A673 (cell line): ENCODE data around the gene ATP1A2.

ENCODE experiments used
- EZH2 ChIP-seq: fragments of 200-600 bp; sonication (generic); IDR thresholded peaks from 2 replicates; pipeline ENCODE4 v1.6.1; 2017; ENCODE audit warnings: borderline replicate concordance, low read depth, mild to moderate bottlenecking, mixed read lengths, antibody characterized with exemption, low read length; ENCODE audit not compliant: poor library complexity, severe bottlenecking
- TF ChIP-seq, protein P1 (sequence below): fragments of 300-800, 200-600 bp; sonication (generic); conservative IDR thresholded peaks from 2 replicates; pipeline ENCODE4 v1.5.1; 2017; ENCODE audit warnings: low read depth, mild to moderate bottlenecking, antibody characterized with exemption, low read length, moderate library complexity, mixed read lengths

DNA sequence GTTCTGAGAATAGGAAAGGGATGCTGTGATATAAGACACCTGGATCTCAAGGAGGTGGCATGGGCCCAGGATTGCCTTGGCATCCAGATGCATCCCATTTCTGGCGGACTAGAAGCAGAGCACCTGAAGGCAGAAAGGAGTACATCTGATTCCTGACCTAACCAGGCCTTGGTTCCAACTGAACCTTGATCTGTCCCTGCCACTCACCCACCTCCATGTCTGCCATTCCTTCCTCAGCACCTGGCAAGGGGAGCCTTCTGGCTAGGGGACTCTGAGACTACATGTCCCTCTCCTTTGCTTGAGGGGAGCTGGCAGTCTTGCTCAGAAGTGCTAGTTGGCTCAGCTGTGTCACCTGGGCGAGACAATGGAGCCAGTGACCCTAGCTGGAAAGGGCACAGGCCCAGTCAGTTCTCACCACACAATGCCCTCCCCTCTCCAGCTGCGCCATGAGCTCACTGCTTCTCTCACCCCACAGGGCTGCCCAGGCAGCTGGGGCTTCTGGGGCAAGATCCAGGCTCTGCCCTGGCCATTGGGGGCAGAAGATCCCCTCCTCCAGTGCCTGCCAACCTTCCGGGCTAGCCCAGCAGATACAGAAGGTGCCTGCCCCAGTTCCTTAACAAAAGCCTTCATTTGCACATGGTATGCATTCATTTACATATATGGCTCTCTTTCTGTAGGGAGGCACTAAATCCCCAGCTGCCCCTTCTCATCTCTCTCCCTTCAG, 20.0 kb upstream of the ATP1A2 start:
- TF ChIP-seq, protein P1, sequence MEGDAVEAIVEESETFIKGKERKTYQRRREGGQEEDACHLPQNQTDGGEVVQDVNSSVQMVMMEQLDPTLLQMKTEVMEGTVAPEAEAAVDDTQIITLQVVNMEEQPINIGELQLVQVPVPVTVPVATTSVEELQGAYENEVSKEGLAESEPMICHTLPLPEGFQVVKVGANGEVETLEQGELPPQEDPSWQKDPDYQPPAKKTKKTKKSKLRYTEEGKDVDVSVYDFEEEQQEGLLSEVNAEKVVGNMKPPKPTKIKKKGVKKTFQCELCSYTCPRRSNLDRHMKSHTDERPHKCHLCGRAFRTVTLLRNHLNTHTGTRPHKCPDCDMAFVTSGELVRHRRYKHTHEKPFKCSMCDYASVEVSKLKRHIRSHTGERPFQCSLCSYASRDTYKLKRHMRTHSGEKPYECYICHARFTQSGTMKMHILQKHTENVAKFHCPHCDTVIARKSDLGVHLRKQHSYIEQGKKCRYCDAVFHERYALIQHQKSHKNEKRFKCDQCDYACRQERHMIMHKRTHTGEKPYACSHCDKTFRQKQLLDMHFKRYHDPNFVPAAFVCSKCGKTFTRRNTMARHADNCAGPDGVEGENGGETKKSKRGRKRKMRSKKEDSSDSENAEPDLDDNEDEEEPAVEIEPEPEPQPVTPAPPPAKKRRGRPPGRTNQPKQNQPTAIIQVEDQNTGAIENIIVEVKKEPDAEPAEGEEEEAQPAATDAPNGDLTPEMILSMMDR = no peak
- no peak for TF ChIP-seq EZH2
